Measurements from ENCODE around the gene SPDYE4. TPM values are rescaled to one million over a fixed set of nuclear protein-coding genes. Genes with fewer than 3 reads are reported as not detected.

The SPDYE4 gene
- polyA plus RNA-seq, 1 of the 3 experiments (the other 2 are of a cell fraction) = not detected

- H3K9me2 ChIP-seq = no peaks in the 10 kb centered on the region
- no peak overlapping the region for H3K27ac ChIP-seq (ENCODE audit: low read depth in 2 of 2, low read length in 1 of 2)
- TF ChIP-seq MAX (IDR thresholded peaks at IDR 0.05; ENCODE audit: low read depth) = no peak
- no peak for TF ChIP-seq FOSL2 (IDR thresholded peaks at IDR 0.05; ENCODE audit: borderline replicate concordance, low read depth)
- no peak for TF ChIP-seq CHD2 (IDR thresholded peaks at IDR 0.05; ENCODE audit: low read length, partially characterized antibody)
- TF ChIP-seq NRF1 (IDR thresholded peaks at IDR 0.05; ENCODE audit: low read depth, low read length) = no peak
- TF ChIP-seq USF2 (IDR thresholded peaks at IDR 0.05; ENCODE audit: borderline replicate concordance, low read depth, low read length) = no peak
- no peak for TF ChIP-seq GATA2 (CRISPR knock-in tag; IDR thresholded peaks at IDR 0.05)
- TF ChIP-seq EZH2phosphoT487 (IDR thresholded peaks at IDR 0.05; ENCODE audit: borderline replicate concordance, low read depth) = no peak
- TF ChIP-seq NFIC (IDR thresholded peaks at IDR 0.05; ENCODE audit: borderline replicate concordance) = no peak
- no peak for TF ChIP-seq ELF1 (IDR thresholded peaks at IDR 0.05)
- no peak for TF ChIP-seq FOXM1 (IDR thresholded peaks at IDR 0.05; ENCODE audit: low read depth)
- TF ChIP-seq USF1 (IDR thresholded peaks at IDR 0.05; ENCODE audit: borderline replicate concordance, low read depth) = no peak
- 64% methylated on average over 3 of the region's 3 CpGs for WGBS (ENCODE audit: low lambda C conversion rate)
- H2AFZ ChIP-seq (ENCODE audit: low read depth) = no peak overlapping the region
- H3K9me3 ChIP-seq = no peaks in the 10 kb centered on the region
- no peaks in the 10 kb centered on the region for H3K79me2 ChIP-seq (ENCODE audit: insufficient read depth)
- ChIA-PET CTCF (interaction anchor here (2.3 to 4.6 kb wide), 3 partner anchors 25 to 371 kb away, joined by 11 to 82 read pairs (median 14); partner anchors contain the start of gene KRABD2), POLR2A (no interaction called here)
- no peaks in the 10 kb centered on the region for H3F3A ChIP-seq (replicated peaks; ENCODE audit: insufficient read depth)
- no peak overlapping the region for H3K4me3 ChIP-seq (ENCODE audit: low read depth in 2 of 2, low read length in 1 of 2)
- H3K36me3 ChIP-seq (replicated peaks in 1 of 2; ENCODE audit: control insufficient read depth in 1 of 2, insufficient read depth in 2 of 2, low read length in 1 of 2) = no peaks in the 10 kb centered on the region
- peaks cover 0 to 6% of the 10 kb centered on the region in 2 experiments; a peak in 1 of 4 replicates for H3K4me1 ChIP-seq (ENCODE audit: control insufficient read depth in 1 of 2, insufficient read depth in 2 of 2, low read depth in 1 of 2, low read length in 1 of 2)
- H3K4me2 ChIP-seq = no peak overlapping the region
- no peak for DNase-seq
- peaks cover 15% of the 10 kb centered on the region; the same call in 1 of the 2 replicates for H3K27me3 ChIP-seq (ENCODE audit: insufficient read depth)
- no peaks in the 10 kb centered on the region for H4K20me1 ChIP-seq (ENCODE audit: insufficient read depth)
- H3K9ac ChIP-seq = no peak overlapping the region
Observed at GRCh38 chr17:8747742-8748141, 10.6 kb downstream of the SPDYE4 start.

GRCh38 chr17:8746501-8747236 lies 11.7 kb downstream of the SPDYE4 start:
- no peaks in the 10 kb centered on the region for H3K79me2 ChIP-seq (ENCODE audit: insufficient read depth)
- peak overlapping the region; percentile 52 to 70 for H3K4me3 ChIP-seq (ENCODE audit: low read depth in 2 of 2, low read length in 1 of 2)
- H2AFZ ChIP-seq (ENCODE audit: low read depth) = peak overlapping the region; percentile 70; the same call in 1 of the 2 replicates
- CTCF ChIA-PET = interaction anchor here (0.6 to 4.6 kb wide), 75 partner anchors 8 to 559 kb away, joined by 3 to 82 read pairs (median 5); partner anchors contain the start of genes KRABD2 and RNF222
- TF ChIP-seq GABPA (IDR thresholded peaks at IDR 0.05; ENCODE audit: low read depth) (no peak), CHD2 (IDR thresholded peaks at IDR 0.05; ENCODE audit: low read length, partially characterized antibody) (no peak)
- peaks cover 9% of the 10 kb centered on the region; the same call in 1 of the 2 replicates for H3K27me3 ChIP-seq (ENCODE audit: insufficient read depth)
- no peaks in the 10 kb centered on the region for H3K36me3 ChIP-seq (replicated peaks in 1 of 2; ENCODE audit: control insufficient read depth in 1 of 2, insufficient read depth in 2 of 2, low read length in 1 of 2)
- POLR2A ChIA-PET = interaction anchor here (1.2 kb wide), 1 partner anchor 336 kb away, joined by 3 read pairs; no protein-coding TSS in a partner anchor
- no peak overlapping the region for H3K27ac ChIP-seq (ENCODE audit: low read depth in 2 of 2, low read length in 1 of 2)
- H3K4me1 ChIP-seq (ENCODE audit: control insufficient read depth in 1 of 2, insufficient read depth in 2 of 2, low read depth in 1 of 2, low read length in 1 of 2) = peaks cover 0 to 6% of the 10 kb centered on the region in 2 experiments; a peak in 1 of 4 replicates
- H3K9me3 ChIP-seq = no peaks in the 10 kb centered on the region
- no peaks in the 10 kb centered on the region for H3F3A ChIP-seq (replicated peaks; ENCODE audit: insufficient read depth)
- WGBS (ENCODE audit: low lambda C conversion rate) = 16% methylated on average over 8 of the region's 9 CpGs
- no peak overlapping the region for H3K9ac ChIP-seq
- H4K20me1 ChIP-seq (ENCODE audit: insufficient read depth) = no peaks in the 10 kb centered on the region
- peak overlapping the region; percentile 86 for H3K4me2 ChIP-seq
- peak; percentile 52 for DNase-seq
- no peaks in the 10 kb centered on the region for H3K9me2 ChIP-seq
